GM21528 (cell line): ENCODE results near the gene ABHD4.
A peak's percentile ranks its signal among the peaks of the same experiment; 100 is the strongest.
"Not testable (repeated sequence)": the region's sequence is repeated elsewhere in the genome, so short reads cannot be mapped to it uniquely, and the experiment has no call there.

Experiments used
- ATAC-seq: cut with Tn5 transposase; IDR thresholded peaks from one replicate; pipeline ENCODE4 v1.9.1; 2021; ENCODE audit warnings: mild to moderate bottlenecking, moderate library complexity; ENCODE audit not compliant: unreplicated experiment, low FRiP score

Gene ABHD4

GRCh38 chr14:22588526-22589095 is 9.5 kb upstream of the ABHD4 start:
- peak; percentile 7 for ATAC-seq

- ATAC-seq: peak; percentile 85
These were observed 8.8 kb upstream of the ABHD4 start, which contains the start of gene DAD1 for GRCh38 chr14:22589096-22589839. TSS of gene DAD1 (minus strand) at chr14:22589224. CDS start at chr14:22589157, 67 bp downstream.

- no peak for ATAC-seq
These were observed 4.9 kb upstream of the ABHD4 start for GRCh38 chr14:22593189-22593588.

GRCh38 chr14:22593601-22594000 is 4.5 kb upstream of the ABHD4 start:
- no peak for ATAC-seq

- no peak for ATAC-seq
These were observed 3.9 kb upstream of the ABHD4 start for GRCh38 chr14:22594156-22594716.

- no peak for ATAC-seq
These were observed 1.7 kb upstream of the ABHD4 start for GRCh38 chr14:22596354-22596879.

- ATAC-seq: no peak
These were observed 835 bp upstream of the ABHD4 start for GRCh38 chr14:22597265-22597664.

GRCh38 chr14:22597771-22598098 is 365 bp upstream of the ABHD4 start:
- ATAC-seq: no peak

GRCh38 chr14:22598896-22599244 is 770 bp downstream of the ABHD4 start:
- no peak for ATAC-seq

GRCh38 chr14:22599349-22599748 is 1.2 kb downstream of the ABHD4 start:
- no peak for ATAC-seq

- ATAC-seq: no peak
These were observed 1.9 kb downstream of the ABHD4 start for GRCh38 chr14:22600027-22600426.

GRCh38 chr14:22601456-22601855 is 3.4 kb downstream of the ABHD4 start:
- ATAC-seq: no peak

GRCh38 chr14:22601996-22602395 is 3.9 kb downstream of the ABHD4 start:
- ATAC-seq: no peak

GRCh38 chr14:22602862-22603261 is 4.8 kb downstream of the ABHD4 start:
- no peak for ATAC-seq

GRCh38 chr14:22606380-22606779 is 8.3 kb downstream of the ABHD4 start:
- ATAC-seq: no peak

GRCh38 chr14:22607291-22607690 is 9.2 kb downstream of the ABHD4 start:
- ATAC-seq: no peak

GRCh38 chr14:22610931-22611330 is 12.8 kb downstream of the ABHD4 start:
- no peak for ATAC-seq

- no peak for ATAC-seq
These were observed 15.1 kb downstream of the ABHD4 start for GRCh38 chr14:22613106-22613695.

GRCh38 chr14:22613736-22614239 is 15.7 kb downstream of the ABHD4 start:
- ATAC-seq: no peak

- no peak for ATAC-seq
These were observed 16.2 kb downstream of the ABHD4 start for GRCh38 chr14:22614240-22614799.

GRCh38 chr14:22615765-22616164 is 17.7 kb downstream of the ABHD4 start:
- not testable (repeated sequence) for ATAC-seq
